HG03378 (cell line): ENCODE data around the gene USF3.
A peak's percentile ranks its signal among the peaks of the same experiment; 100 is the strongest.

ENCODE experiments used
- ATAC-seq: cut with Tn5 transposase; IDR thresholded peaks from one replicate; pipeline ENCODE4 v1.9.1; 2021; ENCODE audit warnings: mild to moderate bottlenecking, moderate library complexity; ENCODE audit not compliant: unreplicated experiment

USF3 gene

DNA sequence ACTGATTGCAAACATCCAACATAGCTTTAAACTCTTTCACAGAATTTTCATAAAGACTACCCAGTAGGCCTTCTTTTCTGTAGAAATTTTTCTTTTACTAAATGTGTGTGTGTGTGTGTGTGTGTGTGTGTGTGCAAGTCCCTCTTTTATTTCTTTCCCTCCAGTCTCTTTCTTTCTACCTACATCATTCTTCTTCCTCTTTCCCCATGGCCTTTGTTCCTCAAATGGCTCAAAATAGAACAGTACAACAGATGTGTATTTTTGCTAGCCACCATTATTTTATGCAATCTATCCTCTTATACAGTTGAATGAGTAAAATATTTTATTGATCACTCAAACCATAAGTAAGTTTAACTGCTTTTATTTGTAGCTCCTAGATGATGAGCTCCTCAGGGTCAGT is 76.4 kb downstream of the USF3 start:
- no peak for ATAC-seq

DNA sequence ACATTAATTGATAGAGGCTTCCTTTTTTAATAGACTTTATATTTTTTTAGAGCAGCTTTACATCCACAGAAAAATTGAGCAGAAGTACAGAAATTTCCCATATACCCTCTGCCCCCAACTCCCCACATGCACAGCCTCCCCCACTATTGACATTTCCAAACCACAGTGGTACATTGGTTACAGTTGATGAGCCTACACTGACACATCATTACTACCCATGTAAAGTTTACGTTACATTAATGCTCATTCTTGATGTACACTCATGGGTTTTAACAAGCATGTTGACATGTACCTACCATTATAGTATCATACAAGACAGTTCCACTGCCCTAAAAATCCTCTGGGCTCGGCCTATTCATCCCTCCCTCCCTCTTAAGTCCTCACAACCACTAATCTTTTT is 78.7 kb downstream of the USF3 start:
- no peak for ATAC-seq

DNA sequence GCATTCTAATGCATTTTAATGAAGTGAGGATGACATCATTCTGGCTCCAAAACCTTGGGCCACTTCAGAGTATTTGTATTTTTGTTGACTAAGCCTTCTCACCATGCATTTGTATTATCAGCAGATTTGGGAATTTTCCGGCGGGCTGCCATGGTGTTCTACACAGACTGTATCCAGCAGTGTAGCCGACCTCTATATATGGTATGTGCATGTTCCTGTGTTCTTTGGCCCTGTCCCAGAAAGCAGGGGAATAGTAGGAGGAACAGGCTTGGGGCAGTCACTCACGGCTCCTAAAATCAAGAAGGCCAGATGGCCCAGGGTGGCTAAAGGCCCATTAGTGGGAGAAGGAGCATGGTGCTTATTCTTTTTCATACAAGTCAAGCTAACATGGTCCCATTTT is 80.5 kb downstream of the USF3 start:
- ATAC-seq = no peak

- no peak for ATAC-seq
Observed at GRCh38 chr3:113614402-113614801, 82.0 kb downstream of the USF3 start.

DNA sequence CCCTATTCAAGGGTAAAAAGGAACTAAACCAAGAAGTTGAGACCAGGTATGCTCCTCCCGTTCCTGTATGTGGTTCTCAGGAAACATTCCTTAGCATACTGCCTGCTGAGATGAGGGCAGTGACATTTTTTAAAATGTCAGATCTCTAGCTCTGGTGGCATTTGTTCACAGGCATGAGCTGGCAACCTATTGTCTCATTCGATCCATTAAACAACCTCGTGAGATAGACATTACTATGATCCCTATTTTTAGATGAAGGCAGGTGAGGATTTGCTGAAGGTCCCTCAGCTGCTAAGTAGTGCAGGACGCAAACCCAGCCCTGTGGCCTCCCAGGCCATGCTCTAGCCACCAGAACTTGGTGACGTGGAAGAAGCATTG is 89.2 kb downstream of the USF3 start:
- ATAC-seq = no peak

DNA sequence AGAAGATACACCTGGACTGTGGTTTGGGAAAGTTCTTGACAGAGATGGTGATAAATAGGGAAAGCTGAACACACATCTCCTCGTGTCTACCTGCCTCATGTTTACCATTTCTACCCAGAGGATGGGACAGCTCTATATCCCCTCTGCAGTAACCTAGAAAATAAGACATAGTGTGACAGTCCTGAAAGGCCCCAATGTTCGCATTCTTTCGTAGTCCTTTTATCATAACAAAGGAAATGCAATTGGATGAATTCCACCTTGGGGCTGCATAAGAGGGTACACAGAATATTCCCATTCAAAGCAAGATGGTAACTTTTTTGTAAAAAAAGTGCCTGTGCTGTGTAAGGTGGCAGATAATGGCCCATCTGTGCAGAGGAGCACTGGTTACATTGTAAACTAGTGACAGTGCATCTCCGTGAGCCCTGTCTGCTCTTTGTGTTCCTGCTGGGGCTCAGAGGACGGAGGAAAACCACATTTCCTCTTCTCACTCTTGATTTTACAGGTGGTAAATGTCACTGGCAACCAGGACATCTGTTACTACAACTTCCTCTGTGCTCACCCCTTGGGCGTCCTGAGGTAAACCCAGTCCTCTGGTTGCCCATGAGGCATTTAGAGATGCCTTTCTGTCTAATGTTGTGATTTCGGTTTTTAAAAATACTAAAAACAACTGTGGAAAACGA is 89.8 kb downstream of the USF3 start:
- ATAC-seq = peak; percentile 99

GRCh38 chr3:113602836-113603235 is 93.6 kb downstream of the USF3 start:
- ATAC-seq = no peak

DNA sequence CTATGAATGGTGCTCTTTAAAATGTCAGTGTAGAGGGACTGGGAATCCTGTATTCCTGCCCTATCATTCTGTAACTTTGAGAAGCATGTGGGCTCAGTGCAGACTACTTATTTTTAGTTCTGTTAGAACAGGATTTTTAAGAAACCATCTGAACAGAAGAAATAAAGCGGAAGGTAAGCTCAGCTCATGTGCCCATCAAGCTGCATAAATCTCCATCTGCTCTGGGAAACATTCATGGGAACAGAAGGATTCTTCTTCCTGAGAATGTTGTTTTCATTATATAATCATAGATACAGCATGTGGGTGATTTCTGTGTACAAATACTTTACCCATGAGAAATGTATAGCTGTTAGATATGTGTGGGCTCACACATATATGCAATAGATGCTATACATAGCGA is 94.2 kb downstream of the USF3 start:
- no peak for ATAC-seq

GRCh38 chr3:113601240-113601639 is 95.2 kb downstream of the USF3 start:
- no peak for ATAC-seq

DNA sequence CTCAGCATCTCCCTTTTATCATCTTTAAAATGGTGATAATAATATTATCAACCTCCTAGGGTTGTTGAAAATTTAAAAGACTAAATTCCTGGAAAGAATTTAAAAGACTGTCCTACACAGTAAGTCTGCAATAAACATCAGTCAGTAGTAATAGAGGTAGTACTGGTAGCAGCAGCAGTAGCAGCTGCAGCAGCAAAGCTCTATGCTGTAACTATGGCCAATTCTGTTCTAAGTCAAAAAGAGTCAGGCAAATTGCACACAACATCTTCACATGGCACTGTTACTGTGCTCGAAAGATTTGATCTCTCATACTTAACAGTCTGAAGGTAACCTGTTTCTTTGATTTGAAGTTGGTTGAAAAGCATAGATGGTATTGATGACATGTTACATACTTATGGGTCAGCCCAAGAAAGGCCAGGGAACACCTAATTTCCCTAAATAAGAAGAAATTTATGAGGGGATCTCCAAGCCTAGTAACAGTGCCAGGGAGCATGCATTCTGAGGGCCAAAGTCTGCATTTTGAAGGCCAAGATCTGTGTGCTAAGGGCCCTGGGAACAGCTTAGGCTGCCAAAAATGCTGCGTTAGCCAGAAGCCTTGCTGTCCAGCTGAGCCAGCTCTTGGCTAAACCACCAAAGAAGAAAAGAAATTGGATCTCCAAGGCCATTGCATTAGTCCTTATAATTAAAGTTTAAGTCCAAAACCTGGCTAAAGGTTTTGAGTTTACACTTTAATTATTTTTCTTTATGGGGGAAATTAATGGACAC is 95.8 kb downstream of the USF3 start:
- no peak for ATAC-seq
